G401 (cell line): ENCODE data around the gene B4GALT5. TPM values are rescaled to one million over a fixed set of nuclear protein-coding genes. Genes with fewer than 3 reads are reported as not detected.
"Not testable (repeated sequence)": the region's sequence is repeated elsewhere in the genome, so short reads cannot be mapped to it uniquely, and the experiment has no call there.

Experiments used
- DNase-seq: peaks from one replicate; pipeline ENCODE4 v3.0.0-alpha.2; 2015; ENCODE audit warnings: low spot score
- in situ Hi-C: cut with HindIII; loops from 2 replicates; pipeline ENCODE4 v1.10.0; 2016; ENCODE audit warnings: low sequenced_read_pairs, mixed read lengths
- total RNA-seq: library from RNA; depleted of rRNA; stranded (reverse); fragments of >200 nt; shearing (Covaris generic); gene quantifications from 2 replicates; pipeline ENCODE4 v1.2.3, GENCODE V29; 2014

B4GALT5 gene
- total RNA-seq, 1 experiment from 2014 or later = 38.4 TPM

DNA sequence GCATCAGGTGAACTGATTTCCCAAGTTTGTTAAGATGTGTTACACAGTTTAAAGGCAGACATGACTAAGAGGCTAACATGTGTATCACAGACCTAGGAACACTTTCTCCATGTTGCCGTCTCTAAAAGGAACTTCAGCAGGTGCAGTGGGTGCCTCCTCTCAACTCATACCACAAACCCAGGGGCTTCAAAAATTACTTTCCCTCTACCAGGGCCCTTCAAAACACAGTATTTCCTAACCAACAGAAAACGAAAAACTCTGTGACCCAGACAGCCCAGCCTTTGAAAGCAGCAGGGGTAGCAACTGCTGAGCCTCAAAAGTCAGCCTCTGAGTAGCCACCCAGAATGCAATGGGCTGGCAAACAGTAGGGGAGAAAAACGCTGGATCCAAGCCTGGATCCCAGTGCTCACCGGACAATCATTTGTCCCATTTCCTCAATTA, 28.5 kb downstream of the B4GALT5 start:
- in situ Hi-C loops = no loop called here
- peak; percentile 79 for DNase-seq

DNA sequence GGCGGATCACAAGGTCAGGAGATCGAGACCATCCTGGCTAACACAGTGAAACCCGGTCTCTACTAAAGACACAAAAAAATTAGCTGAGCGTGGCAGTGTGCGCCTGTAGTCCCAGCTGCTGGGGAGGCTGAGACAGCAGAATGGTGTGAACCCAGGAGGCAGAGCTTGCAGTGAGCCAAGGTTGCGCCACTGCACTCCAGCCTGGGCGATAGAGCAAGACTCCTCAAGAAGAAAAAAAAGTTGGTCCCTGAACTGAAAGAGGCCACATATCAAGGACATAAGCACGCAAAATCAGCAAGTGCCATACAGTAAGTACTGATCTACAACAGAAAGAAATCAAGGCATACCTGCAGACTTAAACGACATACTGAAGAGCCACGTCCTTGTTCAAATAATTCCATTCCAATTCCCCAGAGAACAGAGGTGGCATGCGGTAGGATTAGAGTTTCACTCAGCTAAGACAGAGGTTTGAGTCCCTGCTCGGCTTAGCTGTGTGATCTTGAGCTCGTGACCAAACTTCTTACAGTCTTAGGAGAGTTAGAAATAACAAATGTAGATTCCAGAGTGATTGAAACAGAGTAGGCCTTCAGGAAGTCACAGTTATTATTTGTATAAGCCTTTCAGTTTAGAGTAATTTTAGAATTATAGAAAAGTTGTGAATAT, 29.2 kb downstream of the B4GALT5 start:
- DNase-seq = no peak
- in situ Hi-C loops = no loop called here

DNA sequence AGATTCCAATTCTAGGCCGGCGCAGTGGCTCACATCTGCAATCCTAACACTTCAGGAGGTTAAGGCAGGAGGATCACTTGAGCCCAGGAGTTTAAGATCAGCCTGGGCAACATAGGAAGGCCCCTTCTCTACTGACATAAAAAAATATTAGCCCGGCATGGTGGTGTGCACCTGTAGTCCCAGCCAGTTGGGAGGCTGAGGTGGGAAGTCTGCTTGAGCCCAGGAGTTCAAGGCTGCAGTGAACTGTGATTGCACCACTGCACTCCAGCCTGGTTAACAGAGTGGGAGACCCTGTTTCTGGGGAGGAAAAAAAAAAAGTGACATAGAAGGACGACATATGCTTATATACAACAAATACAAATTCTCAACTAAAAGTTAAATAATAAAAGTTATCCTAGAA, 30.9 kb downstream of the B4GALT5 start:
- no peak for DNase-seq

DNA sequence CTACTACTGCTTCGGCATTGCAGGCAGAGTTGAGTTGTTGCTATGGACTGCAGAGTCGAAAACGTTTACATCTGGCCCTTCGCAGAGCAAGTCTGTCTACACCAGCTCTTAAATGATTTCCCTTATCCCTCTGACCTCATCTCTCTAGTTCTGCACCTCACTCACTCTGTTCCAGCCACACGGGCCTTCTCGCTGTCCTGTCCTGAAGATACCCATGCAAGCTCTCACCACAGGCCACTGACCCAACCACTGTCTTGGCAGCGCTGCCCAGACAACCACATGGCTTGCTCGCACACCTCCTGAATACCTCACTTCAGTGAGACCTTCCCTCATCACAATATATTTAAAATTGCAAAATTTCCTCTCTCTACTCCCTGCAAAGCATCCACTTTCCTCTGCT, 31.4 kb downstream of the B4GALT5 start:
- in situ Hi-C loops = no loop called here
- no peak for DNase-seq

More for the DNA sequence above, 30.9 kb downstream of the B4GALT5 start:
- in situ Hi-C loops = no loop called here

DNA sequence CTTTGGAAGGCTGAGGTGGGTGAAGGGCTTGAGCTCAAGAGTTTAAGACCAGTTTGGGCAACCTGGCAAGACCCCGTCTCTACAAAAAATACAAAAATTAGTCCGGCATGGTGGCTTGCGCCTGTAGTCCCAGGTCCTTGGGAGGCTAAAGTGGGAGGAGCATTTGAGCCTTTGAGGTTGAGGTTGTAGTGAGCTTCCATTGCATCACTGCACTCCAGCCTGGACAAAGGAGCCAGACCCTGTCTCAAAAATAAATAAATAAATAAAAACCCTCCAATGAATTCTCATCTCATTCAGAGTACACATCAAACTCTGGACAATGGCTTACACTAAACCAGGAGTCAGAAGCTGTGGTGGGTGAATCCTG, 31.8 kb downstream of the B4GALT5 start:
- in situ Hi-C loops = no loop called here
- no peak for DNase-seq

DNA sequence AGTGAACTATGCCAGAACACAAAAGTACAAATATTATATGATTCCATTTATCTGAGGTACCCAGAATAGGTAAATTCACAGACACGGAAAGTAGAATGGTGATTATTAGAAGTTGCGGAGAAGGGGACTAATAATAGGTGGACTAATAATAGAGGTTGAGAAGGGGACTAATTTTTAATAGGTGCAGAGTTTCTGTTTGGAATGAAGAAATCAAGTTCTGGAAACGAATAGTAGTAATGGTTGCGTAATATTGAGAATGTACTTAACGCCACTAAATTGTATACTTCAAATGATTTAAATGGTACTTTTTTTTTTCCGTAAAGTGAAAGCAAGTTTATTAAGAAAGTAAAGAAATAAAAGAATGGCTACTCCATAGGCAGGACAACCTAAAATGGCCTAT, 33.2 kb downstream of the B4GALT5 start:
- in situ Hi-C loops = no loop called here
- no peak for DNase-seq

DNA sequence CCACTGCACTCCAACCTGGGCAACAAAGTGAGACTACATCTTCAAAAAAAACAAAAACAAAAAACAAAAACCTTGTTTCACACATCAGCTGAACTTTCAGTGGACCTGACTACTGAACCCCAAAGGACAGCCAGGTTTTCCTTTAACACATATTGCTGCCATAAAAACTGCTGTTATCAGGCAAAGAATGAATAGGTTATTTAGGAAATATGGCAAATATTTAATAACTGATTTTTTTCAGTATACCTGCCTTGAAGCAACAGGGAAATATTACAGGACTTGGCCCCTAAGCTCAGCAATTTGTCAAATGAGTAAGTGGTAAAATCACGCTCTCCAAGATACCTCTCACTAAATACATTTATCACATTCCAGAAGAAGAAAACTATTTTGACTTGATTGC, 34.0 kb downstream of the B4GALT5 start:
- DNase-seq = no peak
- in situ Hi-C loops = no loop called here

DNA sequence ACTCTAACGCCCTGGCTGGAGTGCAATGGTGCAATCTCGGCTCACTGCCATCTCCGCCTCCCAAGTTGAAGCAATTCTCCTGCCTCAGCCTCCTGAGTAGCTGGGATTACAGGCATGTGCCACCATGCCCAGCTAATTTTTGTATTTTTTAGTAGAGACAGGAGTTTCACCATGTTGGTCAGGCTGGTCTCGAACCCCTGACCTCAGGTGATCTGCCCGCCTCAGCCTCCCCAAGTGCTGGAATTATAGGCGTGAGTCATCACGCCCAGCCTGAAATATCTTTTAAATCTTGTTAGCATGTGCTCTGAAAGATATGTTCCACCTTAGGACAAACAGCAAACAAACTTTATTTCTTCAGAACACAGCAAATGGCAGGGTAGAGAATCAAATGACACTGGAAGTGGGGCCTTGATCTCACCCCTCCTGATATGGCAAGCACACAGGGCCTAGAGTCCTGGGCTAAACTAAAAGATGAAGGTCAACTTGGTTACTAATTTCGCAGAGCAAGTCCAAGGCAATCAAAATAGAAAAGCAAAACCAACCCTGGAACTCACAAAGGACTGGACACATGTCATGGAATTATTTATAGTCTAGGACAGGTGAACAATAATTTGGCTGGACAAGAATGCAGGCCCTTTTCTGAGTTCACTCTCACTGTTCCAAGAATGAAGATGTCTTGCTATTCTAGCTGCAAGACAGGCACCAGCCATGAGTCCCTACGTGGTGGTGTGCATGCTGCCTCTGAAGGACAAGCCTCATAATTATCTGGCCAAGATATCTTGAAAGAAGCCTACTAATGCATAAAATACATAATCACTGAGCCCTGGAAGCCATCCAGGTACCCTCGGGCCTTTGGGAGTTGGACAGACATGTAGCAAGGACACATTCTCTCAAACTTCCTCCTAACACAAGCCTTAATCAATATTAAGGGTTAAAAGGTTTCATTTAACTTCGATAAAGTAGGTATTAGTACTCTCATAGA, 35.6 kb downstream of the B4GALT5 start:
- in situ Hi-C loops = no loop called here
- peak; percentile 71 for DNase-seq

DNA sequence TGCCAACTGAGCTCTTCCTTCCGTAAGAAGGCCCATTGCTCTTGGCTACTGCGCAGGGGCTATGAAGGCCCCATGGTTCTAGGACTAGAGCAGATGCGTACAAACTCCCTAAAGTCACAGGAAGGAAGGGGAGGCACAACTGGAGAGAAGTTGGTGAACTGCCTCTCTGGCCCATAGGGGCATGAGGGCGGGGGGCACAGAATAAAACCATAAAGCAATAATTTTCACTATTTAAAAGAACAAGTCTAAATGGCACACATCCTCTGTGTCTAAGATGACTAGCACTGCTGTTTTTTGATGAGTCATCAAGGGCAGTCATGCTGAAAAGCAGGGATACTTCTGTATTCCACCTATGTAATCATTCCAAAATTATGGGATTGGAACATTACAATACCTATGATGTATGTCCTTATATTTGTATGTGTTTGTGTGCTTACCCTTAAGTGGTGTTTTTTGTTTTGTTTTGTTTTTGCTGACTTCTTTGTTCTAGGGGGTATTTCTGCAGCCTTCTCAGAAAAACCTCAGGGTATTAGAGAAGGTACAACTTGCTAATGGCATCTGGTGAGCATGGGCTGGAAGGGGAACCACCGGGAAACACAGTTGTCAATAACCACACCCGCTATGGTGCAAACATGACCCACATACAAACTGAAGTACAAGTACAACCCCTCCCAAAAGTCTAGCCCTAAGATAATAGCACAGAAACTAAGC, 36.9 kb downstream of the B4GALT5 start:
- in situ Hi-C loops = no loop called here
- DNase-seq = no peak

DNA sequence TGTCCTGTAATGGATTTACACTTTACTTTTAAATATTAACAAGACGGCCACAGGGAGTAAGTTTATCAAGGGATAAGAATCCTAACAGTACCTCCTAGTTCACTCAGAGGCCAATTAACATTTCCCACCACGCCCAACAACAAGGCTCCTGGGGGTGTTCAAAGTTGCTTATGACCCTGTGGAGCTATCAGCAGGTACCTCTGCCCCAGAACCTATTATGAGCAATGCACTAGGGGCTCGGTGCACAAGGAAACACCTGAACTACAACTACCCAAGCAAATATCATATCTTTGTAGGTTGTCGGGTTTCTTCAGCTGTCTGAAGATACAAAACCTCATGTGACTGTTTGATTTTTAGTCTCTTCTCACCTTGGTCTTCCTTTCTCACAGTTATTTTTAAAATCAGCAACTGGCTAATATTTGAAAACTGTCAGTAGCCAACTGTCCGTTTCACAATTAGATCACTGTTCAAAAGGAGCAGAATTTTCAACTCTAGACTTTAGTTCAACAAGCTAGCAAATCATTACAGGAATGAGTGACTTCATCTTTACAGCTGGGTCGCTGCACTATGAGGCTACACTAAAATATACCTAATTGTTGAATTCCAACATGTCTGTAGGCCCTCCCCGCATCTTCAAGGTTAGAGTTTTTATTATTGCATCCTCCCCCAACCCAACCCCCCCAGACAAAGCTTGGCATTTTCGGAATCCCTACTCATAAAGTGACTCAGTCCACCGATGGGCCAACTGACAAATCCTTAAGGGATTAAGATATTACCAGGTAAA, 38.1 kb downstream of the B4GALT5 start:
- in situ Hi-C loops = no loop called here
- DNase-seq = no peak

DNA sequence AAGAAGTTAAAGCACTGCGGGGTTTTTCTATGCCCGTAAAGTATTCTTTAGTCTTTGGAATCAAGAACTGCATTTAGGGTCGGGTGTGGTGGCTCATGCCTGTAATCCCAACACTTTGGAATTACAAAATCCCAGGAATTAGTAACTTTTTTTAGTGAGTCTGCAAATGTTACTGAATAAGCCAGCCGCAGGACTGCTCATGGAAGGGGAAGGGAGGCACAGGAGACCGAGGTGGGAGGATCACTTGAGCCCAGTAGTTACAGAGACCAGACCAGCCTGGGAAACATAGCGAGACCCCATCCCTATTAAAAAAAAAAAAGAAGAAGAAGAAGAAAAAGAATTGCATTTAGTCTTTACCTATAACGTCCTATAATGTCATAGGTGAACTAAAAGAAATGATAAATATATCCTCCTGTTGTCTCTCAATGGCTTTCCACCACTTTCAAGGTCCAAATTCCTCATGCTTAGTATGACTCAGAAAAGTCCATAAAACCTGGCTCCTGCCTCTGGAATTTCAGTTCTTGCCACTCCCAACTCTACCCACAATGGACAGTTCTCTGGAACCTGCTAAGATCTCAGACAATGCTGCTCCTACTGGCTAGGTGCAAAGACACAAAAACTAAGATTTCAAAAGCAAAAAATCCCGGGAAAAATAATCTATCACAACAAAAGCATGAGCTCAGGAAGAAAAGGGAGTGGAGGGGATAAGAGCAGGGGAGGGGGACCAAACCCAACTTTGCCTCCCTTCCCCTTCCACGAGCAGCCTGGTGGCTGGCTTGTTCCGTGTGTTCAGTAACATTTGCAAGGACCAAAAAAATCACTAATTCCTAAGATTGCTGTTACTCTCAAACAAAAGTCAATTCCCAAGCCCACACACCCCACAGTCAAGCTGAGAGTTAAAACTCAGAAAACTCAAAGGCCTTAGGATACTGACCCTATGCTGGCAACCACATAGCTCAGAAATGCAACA, 39.0 kb downstream of the B4GALT5 start:
- DNase-seq = no peak
- in situ Hi-C loops = no loop called here

DNA sequence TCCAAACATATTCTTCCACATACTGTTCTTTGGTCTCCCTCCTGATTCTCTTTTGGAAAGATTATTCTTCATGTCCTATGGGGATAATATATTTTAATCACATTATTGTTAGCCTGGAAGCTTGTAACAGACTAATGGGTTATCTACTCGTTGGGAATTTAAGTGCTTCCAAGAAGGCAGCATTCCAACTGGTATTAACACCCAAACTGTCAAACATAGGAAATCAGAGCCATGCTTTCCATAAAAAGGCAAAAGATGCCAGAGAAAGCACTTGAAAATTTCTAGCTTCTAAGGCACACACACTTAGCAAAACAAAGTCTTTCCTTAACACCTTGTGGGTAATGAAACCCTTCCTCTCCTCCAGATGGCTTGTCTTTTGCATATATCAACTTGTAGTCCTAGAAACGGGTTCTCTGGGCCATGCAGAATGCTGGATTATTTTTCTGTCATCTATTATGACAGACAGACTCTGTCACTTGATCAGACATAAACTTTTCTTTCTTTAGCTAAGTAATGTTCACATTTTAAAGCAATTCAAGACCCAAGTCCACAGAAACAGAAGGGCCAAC, 41.5 kb downstream of the B4GALT5 start:
- no peak for DNase-seq
- in situ Hi-C loops = no loop called here

DNA sequence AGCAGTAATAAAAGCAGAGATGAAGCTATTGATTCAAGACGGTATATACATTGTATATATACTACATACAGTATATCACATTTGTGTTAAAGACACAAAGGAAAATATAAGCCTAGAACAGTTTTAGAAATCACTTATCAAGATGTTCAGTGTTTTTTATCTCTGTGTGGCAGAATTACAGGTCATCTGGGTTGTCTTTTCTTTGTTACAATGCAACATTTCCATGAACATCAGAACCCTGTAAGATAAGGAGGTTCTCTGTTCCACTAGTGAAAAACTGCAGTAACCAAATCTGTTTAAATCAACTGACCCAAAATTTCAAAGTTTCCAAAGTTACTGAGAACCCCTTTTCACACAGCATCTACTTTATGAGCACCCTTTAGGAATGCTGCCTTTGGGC, 42.2 kb downstream of the B4GALT5 start:
- no peak for DNase-seq
- in situ Hi-C loops = no loop called here

DNA sequence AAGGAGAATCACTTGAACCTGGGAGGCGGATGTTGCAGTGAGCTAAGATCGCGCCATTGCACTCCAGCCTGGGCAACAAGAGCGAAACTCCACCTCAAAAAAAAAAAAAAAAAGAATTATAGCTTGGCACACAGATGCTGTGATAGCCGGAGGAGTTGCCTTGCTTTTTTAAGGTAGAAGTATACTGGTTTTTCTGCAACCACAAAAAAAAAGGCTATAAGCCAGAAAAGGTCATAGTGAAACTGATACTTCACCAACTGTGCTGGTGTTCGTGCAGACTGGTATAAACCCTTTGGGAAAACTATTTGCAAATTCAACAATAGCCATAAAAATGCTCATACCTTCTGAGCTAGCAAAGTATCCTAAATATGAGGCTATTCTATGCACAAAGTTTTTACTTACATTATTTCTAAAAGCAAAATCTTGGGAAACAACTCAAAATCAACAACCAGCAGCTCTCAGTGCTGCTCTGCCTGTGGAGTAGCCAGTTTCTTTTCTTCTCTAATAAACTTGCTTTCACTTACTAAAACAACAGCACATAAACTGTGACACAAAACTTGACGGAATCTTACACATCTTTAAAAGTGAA, 44.0 kb downstream of the B4GALT5 start:
- in situ Hi-C loops = no loop called here
- DNase-seq = no peak

DNA sequence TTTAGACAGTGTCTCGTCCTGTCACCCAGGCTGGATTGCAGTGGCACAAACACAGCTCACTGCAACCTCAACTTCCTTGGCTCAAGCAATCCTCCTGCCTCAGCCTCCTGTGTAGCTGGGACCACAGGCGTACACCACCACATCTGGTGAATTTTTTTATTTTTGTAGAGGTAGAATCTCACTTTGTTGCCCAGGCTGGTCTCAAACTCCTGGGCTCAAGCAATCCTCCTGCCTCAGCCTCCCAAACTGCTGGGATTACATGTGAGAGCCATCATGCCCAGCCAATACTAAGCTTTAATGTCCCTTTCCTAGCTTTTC, 44.8 kb downstream of the B4GALT5 start:
- in situ Hi-C loops, DNase-seq: not testable (repeated sequence)

DNA sequence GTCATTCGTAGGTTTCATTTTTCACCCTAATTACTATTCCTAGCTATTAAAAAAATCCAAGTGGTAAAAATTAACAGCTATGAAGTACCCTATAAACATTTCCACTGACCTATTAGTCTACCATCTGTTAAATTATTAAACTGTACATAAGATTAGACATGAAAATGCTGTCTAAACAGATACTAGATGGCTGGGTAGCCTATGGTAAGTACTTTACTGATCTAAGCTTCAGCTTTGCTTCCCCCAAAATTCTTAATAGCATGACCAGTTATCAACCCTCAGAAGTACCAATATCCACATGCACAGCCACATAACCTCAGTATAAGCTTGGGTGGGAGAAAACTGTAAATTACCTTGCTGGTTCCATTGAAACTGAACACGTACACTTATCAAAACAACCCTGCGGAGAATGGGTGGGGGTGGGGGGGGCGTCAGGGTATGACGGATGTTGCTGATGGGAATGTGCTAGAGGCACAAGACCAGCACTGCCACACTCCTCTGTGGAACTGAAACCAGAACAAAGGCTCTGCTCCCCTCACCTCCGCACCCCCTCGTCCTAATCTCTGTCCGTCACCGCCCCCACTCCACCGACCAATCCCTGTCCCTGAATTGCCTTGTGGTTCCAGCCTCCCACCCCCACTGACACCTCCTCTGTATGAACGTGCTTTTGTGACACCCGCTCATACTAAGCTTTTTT, 45.3 kb downstream of the B4GALT5 start:
- DNase-seq = no peak
- in situ Hi-C loops = no loop called here

DNA sequence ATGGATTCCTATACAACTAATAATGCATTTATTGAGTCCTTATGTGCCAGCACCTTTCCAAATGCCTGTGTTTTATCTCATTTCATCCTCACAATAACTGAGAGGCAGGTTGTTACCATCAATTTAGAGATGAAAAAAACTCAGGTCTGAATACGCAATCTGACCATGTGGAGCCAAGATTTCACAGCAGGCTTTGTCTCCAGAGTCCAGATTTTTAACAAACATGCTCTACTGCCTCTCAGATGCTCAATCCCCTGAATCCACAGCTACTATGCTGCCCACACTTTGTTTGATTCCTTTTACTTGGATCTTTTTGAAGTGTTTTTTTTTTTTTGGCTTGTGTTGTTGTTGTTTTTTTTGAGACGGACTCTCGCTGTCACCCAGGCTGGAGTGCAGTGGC, 46.8 kb downstream of the B4GALT5 start:
- in situ Hi-C loops = no loop called here
- DNase-seq = peak; percentile 90
